Measurements from ENCODE around the gene DECR2.

DECR2 gene

GRCh38 chr16:450785-451512 is 49.3 kb downstream of the DECR2 start:
- DNase-seq = no peak

GRCh38 chr16:454397-454940 is 52.8 kb downstream of the DECR2 start:
- no peak for DNase-seq

- DNase-seq = no peak
Measured at GRCh38 chr16:455453-455852, 53.8 kb downstream of the DECR2 start.

GRCh38 chr16:456891-457483 is 55.3 kb downstream of the DECR2 start:
- DNase-seq = no peak

GRCh38 chr16:457732-458400 is 56.2 kb downstream of the DECR2 start:
- DNase-seq = no peak

GRCh38 chr16:459761-460160 is 58.1 kb downstream of the DECR2 start:
- DNase-seq = no peak

- no peak for DNase-seq
Measured at GRCh38 chr16:460787-461186, 59.1 kb downstream of the DECR2 start.

Data from inflammatory macrophage treated with lipopolysaccharide for 4 hours (primary cell).